HEK293T (cell line): Measurements from ENCODE around the gene NAA10.

ENCODE experiments used
- CTCF ChIA-PET: fragments of 350-600 bp; formaldehyde crosslinking; extraction: SDS; loops from one replicate; lab custom pipeline; 2021; ENCODE audit warnings: antibody characterized with exemption, inconsistent platforms; lab: Yijun Ruan, JAX
- POLR2A ChIA-PET: fragments of 350-600 bp; formaldehyde crosslinking; extraction: SDS; loops from one replicate; lab custom pipeline; 2020; ENCODE audit warnings: antibody characterized with exemption, inconsistent platforms; lab: Yijun Ruan, JAX
- DNase-seq: peaks from one replicate; pipeline ENCODE4 v3.0.0; 2012; ENCODE audit warnings: mixed read lengths; ENCODE audit errors: extremely low spot score
- ARNT ChIP-seq: fragments of 450-650 bp; IDR thresholded peaks from 2 replicates; pipeline ENCODE4 v1.6.1; 2017; ENCODE audit warnings: mild to moderate bottlenecking
- BHLHE40 ChIP-seq: fragments of 450-650 bp; IDR thresholded peaks from 2 replicates; pipeline ENCODE4 v1.6.1; 2016; ENCODE audit warnings: mild to moderate bottlenecking, moderate library complexity, borderline replicate concordance
- CTBP1 ChIP-seq: fragments of 450-650 bp; IDR thresholded peaks from 2 replicates; pipeline ENCODE4 v1.6.1; 2016; ENCODE audit warnings: borderline replicate concordance
- ELF4 ChIP-seq: fragments of 450-650 bp; IDR thresholded peaks from 2 replicates; pipeline ENCODE4 v1.6.1; 2017; ENCODE audit warnings: antibody characterized with exemption
- FOXA1 ChIP-seq: fragments of 450-650 bp; IDR thresholded peaks from 2 replicates; pipeline ENCODE4 v1.6.1; 2016; ENCODE audit warnings: mild to moderate bottlenecking
- FOXK2 ChIP-seq: fragments of 450-650 bp; IDR thresholded peaks from 2 replicates; pipeline ENCODE4 v1.6.1; 2016; ENCODE audit warnings: mild to moderate bottlenecking
- FOXM1 ChIP-seq: fragments of 450-650 bp; IDR thresholded peaks from 2 replicates; pipeline ENCODE4 v1.6.1; 2017; ENCODE audit warnings: mild to moderate bottlenecking, borderline replicate concordance
- HDGF ChIP-seq: fragments of 450-650 bp; IDR thresholded peaks from 2 replicates; pipeline ENCODE4 v1.6.1; 2017; ENCODE audit warnings: antibody characterized with exemption, borderline replicate concordance
- L3MBTL2 ChIP-seq: fragments of 450-650 bp; conservative IDR thresholded peaks from 2 replicates; pipeline ENCODE4 v1.6.1; 2016; ENCODE audit warnings: mild to moderate bottlenecking
- LEF1 ChIP-seq: fragments of 450-650 bp; IDR thresholded peaks from 2 replicates; pipeline ENCODE4 v1.6.1; 2017; ENCODE audit warnings: mild to moderate bottlenecking, borderline replicate concordance
- NFRKB ChIP-seq: fragments of 450-650 bp; IDR thresholded peaks from 2 replicates; pipeline ENCODE4 v1.6.1; 2016; ENCODE audit warnings: mild to moderate bottlenecking, moderate library complexity
- PKNOX1 ChIP-seq: fragments of 450-650 bp; IDR thresholded peaks from 2 replicates; pipeline ENCODE4 v1.6.1; 2016
- SP1 ChIP-seq: fragments of 450-650 bp; IDR thresholded peaks from 2 replicates; pipeline ENCODE4 v1.6.1; 2017
- SUZ12 ChIP-seq: fragments of 450-650 bp; IDR thresholded peaks from 2 replicates; pipeline ENCODE4 v1.6.1; 2016; ENCODE audit warnings: mild to moderate bottlenecking
- TARDBP ChIP-seq: fragments of 450-650 bp; IDR thresholded peaks from 2 replicates; pipeline ENCODE4 v1.6.1; 2016
- ZNF384 ChIP-seq: fragments of 450-650 bp; IDR thresholded peaks from 2 replicates; pipeline ENCODE4 v1.6.1; 2016

NAA10 gene

GRCh38 chrX:153966841-153967535 lies 32.2 kb upstream of the NAA10 start:
- DNase-seq: no peak
- no peak for TF ChIP-seq FOXM1
- no peak for TF ChIP-seq PKNOX1
- TF ChIP-seq TARDBP: no peak
- no peak for TF ChIP-seq CTBP1
- TF ChIP-seq FOXA1: no peak
- TF ChIP-seq FOXK2: no peak
- no peak for TF ChIP-seq LEF1
- no peak for TF ChIP-seq SP1
- no peak for TF ChIP-seq HDGF
- TF ChIP-seq ELF4: no peak
- CTCF ChIA-PET: interaction anchor here (1.5 to 6.2 kb wide), 3 partner anchors 20 to 44 kb away, joined by 5 to 36 read pairs (median 7); partner anchors contain the start of gene RENBP
- POLR2A ChIA-PET: interaction anchor here (1.1 kb wide), 1 partner anchor 39 kb away, joined by 3 read pairs; no protein-coding TSS in a partner anchor

DNA sequence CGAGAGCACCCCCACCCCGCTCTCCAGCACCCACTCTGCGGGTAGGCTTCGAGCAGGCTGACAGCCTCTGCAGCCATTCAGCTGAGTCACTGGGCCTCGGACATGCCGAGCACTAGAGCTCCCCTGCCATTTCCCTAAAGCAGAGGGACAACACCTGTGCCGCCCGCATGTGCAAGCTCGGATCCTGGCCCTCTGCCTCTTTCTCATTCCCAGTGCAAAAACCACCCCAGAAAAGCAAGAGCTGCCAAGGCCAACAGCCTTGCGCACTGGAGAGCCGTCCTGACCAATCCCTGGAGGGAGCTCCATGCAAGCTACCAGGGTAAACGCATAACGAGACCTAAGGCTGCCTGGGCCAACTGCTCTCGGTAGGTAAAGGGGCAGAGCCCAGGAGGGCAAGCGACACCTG lies 31.4 kb upstream of the NAA10 start:
- POLR2A ChIA-PET: interaction anchor here (0.6 to 1.1 kb wide), 2 partner anchors 38 to 220 kb away, joined by 3 read pairs; no protein-coding TSS in a partner anchor
- TF ChIP-seq ELF4: no peak
- no peak for TF ChIP-seq NFRKB
- TF ChIP-seq ARNT: no peak
- TF ChIP-seq FOXK2: no peak
- no peak for TF ChIP-seq ZNF384
- no peak for TF ChIP-seq L3MBTL2
- TF ChIP-seq TARDBP: no peak
- no peak for TF ChIP-seq FOXA1
- TF ChIP-seq SUZ12: no peak
- TF ChIP-seq LEF1: no peak
- TF ChIP-seq PKNOX1: no peak
- CTCF ChIA-PET: interaction anchor here (1.5 to 6.2 kb wide), 2 partner anchors 19 to 43 kb away, joined by 5 to 36 read pairs; no protein-coding TSS in a partner anchor
- no peak for DNase-seq

GRCh38 chrX:153965406-153965805 lies 30.6 kb upstream of the NAA10 start:
- CTCF ChIA-PET: interaction anchor here (0.6 to 1.5 kb wide), 2 partner anchors 28 to 42 kb away, joined by 3 to 5 read pairs; no protein-coding TSS in a partner anchor

DNA sequence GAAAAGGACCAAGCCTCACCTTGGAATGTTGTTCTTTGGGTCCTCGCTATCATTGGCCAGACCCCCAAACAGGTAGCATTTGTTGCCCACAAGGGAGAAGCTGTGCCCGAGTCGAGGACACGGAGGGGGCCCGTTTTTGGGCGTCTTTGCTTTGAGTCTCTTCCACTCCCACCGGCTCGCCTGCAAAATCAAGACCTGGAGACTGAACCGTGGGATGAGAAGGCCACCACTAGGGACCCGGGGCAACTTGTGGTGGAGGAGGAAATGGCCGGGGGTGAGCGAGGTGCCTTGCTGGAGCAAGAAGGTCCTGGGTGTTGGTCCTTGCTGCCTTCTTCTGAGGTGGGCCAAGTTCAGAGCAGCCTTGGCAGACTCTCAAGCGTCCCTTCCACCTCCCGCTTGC lies 29.3 kb upstream of the NAA10 start:
- TF ChIP-seq FOXA1: no peak
- no peak for TF ChIP-seq L3MBTL2
- TF ChIP-seq FOXK2: no peak
- TF ChIP-seq NFRKB: no peak
- TF ChIP-seq LEF1: no peak
- no peak for TF ChIP-seq ZNF384
- no peak for TF ChIP-seq ELF4
- TF ChIP-seq TARDBP: no peak
- no peak for TF ChIP-seq SUZ12
- TF ChIP-seq BHLHE40: no peak
- ChIA-PET POLR2A (no interaction called here), CTCF (interaction anchor here (1.4 kb wide), 1 partner anchor 17 kb away, joined by 4 read pairs; no protein-coding TSS in a partner anchor)
- DNase-seq: no peak

More at GRCh38 chrX:153965406-153965805, 30.6 kb upstream of the NAA10 start:
- no peak for TF ChIP-seq FOXK2
- TF ChIP-seq SP1: no peak
- no peak for TF ChIP-seq NFRKB
- no peak for TF ChIP-seq ELF4
- TF ChIP-seq LEF1: no peak
- TF ChIP-seq L3MBTL2: no peak
- TF ChIP-seq BHLHE40: no peak
- TF ChIP-seq HDGF: no peak
- no peak for TF ChIP-seq TARDBP
- TF ChIP-seq FOXM1: no peak
- TF ChIP-seq ZNF384: no peak
- no peak for TF ChIP-seq CTBP1
- TF ChIP-seq ARNT: no peak
- no peak for TF ChIP-seq FOXA1
- TF ChIP-seq PKNOX1: no peak
- no peak for TF ChIP-seq SUZ12
- DNase-seq: no peak
- POLR2A ChIA-PET: no interaction called here

DNA sequence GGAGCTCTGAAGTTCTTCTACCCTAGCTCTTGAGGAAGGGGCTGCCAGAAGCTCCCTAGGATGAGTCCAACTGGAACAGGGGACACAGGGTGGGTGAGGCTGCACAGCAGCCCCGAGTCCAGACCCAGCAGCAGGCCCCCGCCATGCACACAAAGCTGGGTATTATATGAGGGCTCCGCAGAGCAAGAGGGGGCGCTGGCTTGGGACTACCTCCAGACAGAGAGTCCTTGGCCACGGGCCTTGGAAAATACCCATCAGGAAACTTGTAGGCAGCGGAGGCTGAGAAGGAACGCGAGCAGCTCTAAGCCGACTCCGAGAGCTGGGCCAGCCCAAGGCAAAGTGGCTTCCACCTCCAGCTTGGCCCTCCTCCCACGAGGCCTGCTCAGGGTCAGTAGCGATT lies 28.7 kb upstream of the NAA10 start:
- DNase-seq: no peak
- ChIA-PET POLR2A (no interaction called here), CTCF (interaction anchor here (0.6 to 1.4 kb wide), 2 partner anchors 17 to 1015 kb away, joined by 3 to 4 read pairs; no protein-coding TSS in a partner anchor)
- TF ChIP-seq NFRKB (no peak), BHLHE40 (no peak), HDGF (no peak), ARNT (no peak), FOXA1 (no peak), FOXM1 (no peak), CTBP1 (no peak), ZNF384 (no peak), FOXK2 (no peak), SUZ12 (no peak), PKNOX1 (no peak), TARDBP (no peak), L3MBTL2 (no peak), ELF4 (no peak)
